GM18505 (cell line): Measurements from ENCODE around the gene BPIFB3.
"Not testable (repeated sequence)": the region's sequence is repeated elsewhere in the genome, so short reads cannot be mapped to it uniquely, and the experiment has no call there.

Experiments used
- ATAC-seq: cut with Tn5 transposase; IDR thresholded peaks from one replicate; pipeline ENCODE4 v1.9.1; 2021; ENCODE audit not compliant: unreplicated experiment
- POLR2A ChIP-seq: IDR thresholded peaks from 4 replicates; pipeline ENCODE4 v1.6.1; 2011; ENCODE audit warnings: borderline replicate concordance; ENCODE audit not compliant: insufficient read depth, insufficient read length; ENCODE audit errors: extremely low read depth

Gene BPIFB3

DNA sequence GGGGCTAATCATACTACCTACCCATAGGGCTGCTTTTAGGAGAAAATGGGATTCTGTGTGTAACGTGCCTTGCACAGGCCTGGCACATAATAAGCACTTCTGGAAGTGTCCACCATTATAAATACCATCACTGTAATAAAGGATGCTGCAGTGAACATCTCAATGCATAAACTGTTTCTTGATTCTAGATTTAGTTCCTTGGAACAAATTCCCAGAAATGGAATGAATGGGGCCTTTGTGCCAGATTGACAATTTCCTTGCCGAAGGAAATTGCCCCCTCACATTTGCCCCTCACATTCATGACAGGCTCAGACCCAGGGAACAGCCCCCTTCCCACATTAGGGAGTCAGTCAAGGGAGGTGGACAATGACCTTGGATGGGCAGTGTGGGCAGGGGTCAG, 55.0 kb downstream of the BPIFB3 start:
- TF ChIP-seq POLR2A, result no peak
- no peak for ATAC-seq

DNA sequence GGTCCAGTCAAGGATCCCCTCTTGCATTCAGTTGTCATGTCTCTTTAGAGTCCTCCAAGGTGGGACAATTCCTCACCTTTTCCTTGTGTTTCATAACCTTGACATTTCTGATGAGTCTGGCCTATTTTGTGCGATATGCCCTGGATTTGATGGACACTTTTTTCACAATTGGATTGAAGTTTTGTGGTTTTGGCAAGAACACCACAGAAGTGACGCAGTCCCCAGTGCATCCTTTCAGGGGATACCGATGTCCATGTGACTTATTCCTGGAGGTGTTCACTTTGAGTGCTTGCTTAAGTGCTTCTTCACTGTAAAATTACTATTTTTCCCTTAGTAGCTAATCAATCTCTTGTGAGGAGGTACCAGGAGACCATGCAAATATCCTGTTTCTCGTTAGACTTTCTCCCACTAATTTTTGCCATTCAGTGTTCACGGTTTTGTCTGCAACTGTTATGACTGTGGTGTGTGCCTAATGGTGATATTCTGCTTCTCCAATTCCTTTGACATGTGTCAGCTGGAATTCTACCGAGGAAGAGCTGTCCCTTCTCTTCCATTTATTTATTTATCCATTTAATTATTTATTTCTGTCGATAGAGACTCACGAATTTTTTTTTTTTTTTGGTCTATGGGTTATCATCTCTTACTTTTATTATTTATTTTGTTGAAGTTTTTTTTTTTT, 56.6 kb downstream of the BPIFB3 start:
- no peak for ATAC-seq
- no peak for TF ChIP-seq POLR2A

DNA sequence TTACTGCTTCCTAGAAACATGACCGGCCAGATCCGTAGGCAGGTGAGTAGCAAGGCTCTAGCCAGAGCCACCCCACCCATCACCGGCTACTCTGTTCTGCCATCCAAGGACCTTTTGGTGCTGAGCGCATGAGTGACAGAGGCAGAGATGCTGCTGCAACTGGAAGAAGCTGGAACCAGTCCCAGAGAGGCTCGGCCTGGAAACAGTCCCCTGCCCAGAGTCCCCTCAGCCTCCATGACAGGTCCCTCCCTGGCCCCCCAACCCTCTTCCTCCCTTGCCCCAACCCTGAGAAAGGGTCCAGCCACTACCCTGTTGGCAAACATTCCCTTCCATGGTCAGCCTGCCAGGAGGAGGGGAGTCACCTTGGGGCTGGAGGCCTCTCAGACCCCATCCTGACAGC, 57.6 kb downstream of the BPIFB3 start:
- TF ChIP-seq POLR2A, result no peak
- ATAC-seq, result no peak

DNA sequence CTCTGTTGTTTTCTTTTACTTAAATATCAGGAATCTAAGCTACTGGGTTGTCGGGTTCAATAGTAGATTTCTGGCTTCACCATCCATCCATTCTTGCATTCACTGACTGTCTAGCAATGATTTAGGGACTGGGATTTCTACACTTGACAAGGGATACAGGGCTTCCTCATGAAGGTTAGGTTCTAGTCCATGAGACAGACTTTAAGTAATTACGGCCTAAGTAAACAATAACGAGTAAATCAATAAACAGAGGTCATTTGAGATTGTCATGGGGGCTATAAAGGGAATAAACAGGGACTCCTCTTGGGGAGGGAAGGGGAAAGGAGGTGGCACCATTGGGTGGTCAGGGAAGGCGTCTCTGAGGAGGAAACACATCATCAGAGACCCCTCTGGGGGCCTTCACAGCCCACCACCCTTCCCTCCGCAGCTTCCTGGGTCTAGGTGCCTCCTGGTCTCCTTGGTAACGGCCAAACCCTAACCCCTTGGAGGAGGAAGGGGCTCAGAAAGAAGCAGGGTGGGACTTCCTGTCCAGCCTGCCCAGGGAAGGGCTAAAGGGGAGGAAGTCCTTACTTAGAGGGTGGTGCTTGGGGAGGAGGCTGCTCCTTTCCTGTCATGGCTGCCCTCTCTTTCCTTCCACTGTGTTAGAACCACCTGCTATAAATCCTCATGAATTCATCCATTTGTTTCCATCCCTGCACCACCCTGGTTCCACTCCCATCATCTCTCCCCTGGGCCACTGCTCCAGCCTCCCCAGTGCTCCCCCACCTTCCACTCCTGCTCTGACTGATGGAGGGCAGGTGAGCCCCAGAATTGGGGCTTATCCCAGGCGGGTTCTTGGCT, 59.1 kb downstream of the BPIFB3 start:
- no peak for TF ChIP-seq POLR2A
- ATAC-seq, result no peak

DNA sequence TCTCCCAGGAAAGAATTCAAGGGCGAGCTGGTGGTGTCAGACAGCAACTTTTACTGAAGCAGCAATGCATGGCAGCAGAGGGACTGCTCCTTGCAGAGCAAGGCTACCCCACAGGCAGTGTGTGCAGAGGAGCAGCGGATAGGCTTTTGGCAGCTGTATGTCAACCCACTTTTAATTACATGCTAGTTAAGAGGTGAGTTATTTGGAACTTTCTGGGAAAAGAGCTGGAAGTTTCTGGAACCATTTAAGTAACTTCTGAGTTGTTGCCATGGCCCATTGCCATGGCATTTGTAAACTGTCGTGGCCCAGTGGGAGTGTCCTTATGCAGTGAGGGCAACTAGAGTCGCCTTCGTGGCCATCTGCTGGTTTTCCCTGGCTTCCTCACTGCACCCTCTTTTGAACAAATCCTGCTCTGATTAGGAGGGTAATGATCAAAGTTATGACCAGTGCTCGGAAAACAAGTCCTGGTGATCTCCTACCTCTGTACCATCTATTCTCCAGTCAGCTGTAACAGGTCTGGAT, 59.7 kb downstream of the BPIFB3 start:
- no peak for ATAC-seq
- TF ChIP-seq POLR2A, result no peak

DNA sequence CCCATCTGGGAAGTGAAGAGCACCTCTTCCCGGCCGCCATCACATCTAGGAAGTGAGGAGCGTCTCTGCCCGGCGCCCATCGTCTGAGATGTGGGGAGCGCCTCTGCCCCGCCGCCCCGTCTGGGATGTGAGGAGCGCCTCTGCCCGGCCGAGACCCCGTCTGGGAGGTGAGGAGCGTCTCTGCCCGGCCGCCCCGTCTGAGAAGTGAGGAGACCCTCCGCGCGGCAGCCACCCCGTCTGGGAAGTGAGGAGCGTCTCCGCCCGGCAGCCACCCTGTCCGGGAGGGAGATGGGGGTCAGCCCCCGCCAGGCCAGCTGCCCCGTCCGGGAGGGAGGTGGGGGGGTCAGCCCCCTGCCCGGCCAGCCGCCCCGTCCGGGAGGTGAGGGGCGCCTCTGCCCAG, 61.8 kb downstream of the BPIFB3 start:
- ATAC-seq, result not testable (repeated sequence)

- no peak for TF ChIP-seq POLR2A
- no peak for ATAC-seq
Measured at GRCh38 chr20:33119725-33120720, 66.3 kb downstream of the BPIFB3 start.

- no peak for TF ChIP-seq POLR2A
Measured at GRCh38 chr20:33120934-33121333, 67.2 kb downstream of the BPIFB3 start.

DNA sequence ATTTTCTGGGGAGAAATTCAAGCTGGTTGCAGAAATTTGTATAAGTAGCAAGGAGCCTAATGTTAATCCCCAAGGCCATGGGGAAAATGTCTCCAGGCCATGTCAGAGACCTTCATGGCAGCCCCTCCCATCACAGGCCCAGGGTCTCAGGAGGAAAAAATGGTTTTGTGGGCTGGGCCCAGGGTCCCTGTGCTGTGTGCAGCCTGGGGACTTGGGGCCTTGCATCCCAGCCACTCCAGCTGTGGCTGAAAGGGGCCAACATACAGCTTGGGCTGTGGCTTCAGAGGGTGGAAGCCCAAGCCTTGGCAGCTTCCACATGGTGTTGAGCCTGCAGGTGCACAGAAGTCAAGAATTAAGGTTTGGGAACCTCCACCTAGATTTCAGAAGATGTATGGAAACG, 68.6 kb downstream of the BPIFB3 start:
- ATAC-seq, result not testable (repeated sequence)

More at GRCh38 chr20:33120934-33121333, 67.2 kb downstream of the BPIFB3 start:
- no peak for ATAC-seq
